NCI-H1694 treated with DMSO at 0.1 percent for 48 hours (cell line): ENCODE data around the gene ESRP2.

Experiments
- DNase-seq: peaks from one replicate; lab custom pipeline; 2025; lab: John Stamatoyannopoulos, UW

Gene ESRP2

GRCh38 chr16:68235887-68236136, at the start of gene ESRP2:
TSS of gene ESRP2 (minus strand) at chr16:68236127. CDS start at chr16:68236045, 82 bp downstream.
- DNase-seq, result no peak

GRCh38 chr16:68285683-68286082, 49.8 kb upstream of the ESRP2 start:
- no peak for DNase-seq

GRCh38 chr16:68284847-68285246, 48.9 kb upstream of the ESRP2 start:
- no peak for DNase-seq

- no peak for DNase-seq
These were observed 48.1 kb upstream of the ESRP2 start for GRCh38 chr16:68283801-68284598.

GRCh38 chr16:68283346-68283745, 47.4 kb upstream of the ESRP2 start:
- no peak for DNase-seq

GRCh38 chr16:68282064-68282452, 46.1 kb upstream of the ESRP2 start:
- no peak for DNase-seq

GRCh38 chr16:68281368-68282063, 45.6 kb upstream of the ESRP2 start:
- no peak for DNase-seq

GRCh38 chr16:68279726-68280558, 44.0 kb upstream of the ESRP2 start:
- DNase-seq, result no peak

GRCh38 chr16:68276223-68276622, 40.3 kb upstream of the ESRP2 start:
- no peak for DNase-seq

GRCh38 chr16:68275611-68276191, 39.8 kb upstream of the ESRP2 start:
- peak; percentile 82 for DNase-seq

- no peak for DNase-seq
These were observed 38.5 kb upstream of the ESRP2 start for GRCh38 chr16:68274441-68274840.

- DNase-seq, result no peak
These were observed 38.0 kb upstream of the ESRP2 start for GRCh38 chr16:68273896-68274295.

- no peak for DNase-seq
These were observed 37.5 kb upstream of the ESRP2 start for GRCh38 chr16:68273459-68273858.

GRCh38 chr16:68272507-68273209, 36.7 kb upstream of the ESRP2 start:
- no peak for DNase-seq

GRCh38 chr16:68270353-68270752, 34.4 kb upstream of the ESRP2 start:
- no peak for DNase-seq

- no peak for DNase-seq
These were observed 33.9 kb upstream of the ESRP2 start for GRCh38 chr16:68269793-68270192.

- no peak for DNase-seq
These were observed 31.9 kb upstream of the ESRP2 start for GRCh38 chr16:68267612-68268405.

- no peak for DNase-seq
These were observed 29.4 kb upstream of the ESRP2 start for GRCh38 chr16:68265078-68265920.

- peak; percentile 13 for DNase-seq
These were observed 28.5 kb upstream of the ESRP2 start, which contains the start of gene SLC7A6 for GRCh38 chr16:68264128-68265077. TSS of gene SLC7A6 (plus strand) at chr16:68264526. CDS start at chr16:68274727, 10,201 bp downstream.
